Neural cell (in vitro differentiated cells): ENCODE measurements around the gene STARD9. TPM values are rescaled to one million over a fixed set of nuclear protein-coding genes. Genes with fewer than 3 reads are reported as not detected.
A peak's percentile ranks its signal among the peaks of the same experiment; 100 is the strongest.

Experiments
- H2AFZ ChIP-seq: fragments of 200-600, 300-800 bp; sonication (generic), shearing (Covaris generic); 2 replicates; pipeline ENCODE4 v1.6.0; 2014; ENCODE audit warnings: low read depth, mild to moderate bottlenecking, antibody characterized with exemption, low read length, moderate library complexity
- H3F3A ChIP-seq: fragments of 200-600 bp; shearing (Covaris generic); 2 replicates; pipeline ENCODE4 v1.6.1; 2016; ENCODE audit warnings: mild to moderate bottlenecking, moderate library complexity, mixed read lengths, antibody characterized with exemption, low read length; ENCODE audit not compliant: insufficient read depth, poor library complexity, severe bottlenecking
- H3K27ac ChIP-seq: fragments of 200-600, 300-800 bp; sonication (generic), shearing (Covaris generic); 2 replicates; pipeline ENCODE4 v1.5.1; 2014; ENCODE audit warnings: mild to moderate bottlenecking, low read length, moderate library complexity
- H3K27me3 ChIP-seq: fragments of 300-800, 200-600 bp; sonication (generic), shearing (Covaris generic); 2 replicates; pipeline ENCODE4 v1.6.0; 2014; ENCODE audit warnings: mild to moderate bottlenecking, low read depth, low read length, moderate library complexity; ENCODE audit not compliant: insufficient read depth
- H3K36me3 ChIP-seq: fragments of 300-800, 200-600 bp; sonication (generic), shearing (Covaris generic); 2 replicates; pipeline ENCODE4 v1.5.1; 2014; ENCODE audit warnings: mild to moderate bottlenecking, antibody characterized with exemption, low read length, moderate library complexity; ENCODE audit not compliant: insufficient read depth
- H3K4me2 ChIP-seq: fragments of 300-800, 200-600 bp; sonication (generic), shearing (Covaris generic); 2 replicates; pipeline ENCODE4 v1.6.0; 2014; ENCODE audit warnings: mild to moderate bottlenecking, low read length
- H3K4me3 ChIP-seq: fragments of 300-800, 200-600 bp; sonication (generic), shearing (Covaris generic); 2 replicates; pipeline ENCODE4 v1.5.1; 2014; ENCODE audit warnings: mild to moderate bottlenecking, low read length, moderate library complexity
- H3K79me2 ChIP-seq: fragments of 200-600 bp; shearing (Covaris generic); replicated peaks from 2 replicates; pipeline ENCODE4 v1.6.0; 2014; ENCODE audit warnings: mild to moderate bottlenecking, low read length, moderate library complexity; ENCODE audit not compliant: insufficient read depth
- H3K9ac ChIP-seq: fragments of 300-800, 200-600 bp; sonication (generic), shearing (Covaris generic); 2 replicates; pipeline ENCODE4 v1.6.1; 2016; ENCODE audit warnings: mild to moderate bottlenecking, low read length, mixed read lengths
- H3K9me2 ChIP-seq: fragments of 200-600 bp; shearing (Covaris generic); 2 replicates; pipeline ENCODE4 v1.6.1; 2016; ENCODE audit warnings: mild to moderate bottlenecking, low read length, mixed read lengths; ENCODE audit not compliant: insufficient read depth
- H3K9me3 ChIP-seq: fragments of 200-600, 300-800 bp; sonication (generic), shearing (Covaris generic); 2 replicates; pipeline ENCODE4 v1.6.1; 2016; ENCODE audit warnings: mild to moderate bottlenecking, mixed run types, low read length, moderate library complexity, mixed read lengths
- H4K20me1 ChIP-seq: fragments of 200-600 bp; shearing (Covaris generic); 2 replicates; pipeline ENCODE4 v1.6.1; 2016; ENCODE audit warnings: mild to moderate bottlenecking, mixed run types; ENCODE audit not compliant: insufficient read depth
- CTCF ChIP-seq: fragments of 450-650 bp; IDR thresholded peaks from 2 replicates; pipeline ENCODE4 v1.5.1; 2014; ENCODE audit warnings: antibody characterized with exemption, mild to moderate bottlenecking, moderate library complexity; ENCODE audit not compliant: poor library complexity, severe bottlenecking
- EP300 ChIP-seq: fragments of 450-650 bp; conservative IDR thresholded peaks from 2 replicates; pipeline ENCODE4 v1.6.1; 2014; ENCODE audit warnings: antibody characterized with exemption, mild to moderate bottlenecking, moderate library complexity; ENCODE audit not compliant: poor library complexity, severe bottlenecking
- EZH2 ChIP-seq: fragments of 200-600, 300-800 bp; shearing (Covaris generic), sonication (generic); IDR thresholded peaks from 2 replicates; pipeline ENCODE4 v1.6.1; 2014; ENCODE audit warnings: antibody characterized with exemption, low read length, borderline replicate concordance, mild to moderate bottlenecking; ENCODE audit not compliant: insufficient read depth, poor library complexity, severe bottlenecking
- MXI1 ChIP-seq: fragments of 450-650 bp; conservative IDR thresholded peaks from 2 replicates; pipeline ENCODE4 v1.6.1; 2014; ENCODE audit warnings: antibody characterized with exemption, mild to moderate bottlenecking; ENCODE audit not compliant: poor library complexity, severe bottlenecking
- POLR2AphosphoS5 ChIP-seq: IDR thresholded peaks from 2 replicates; pipeline ENCODE4 v1.6.1; 2012
- RAD21 ChIP-seq: fragments of 450-650 bp; conservative IDR thresholded peaks from 2 replicates; pipeline ENCODE4 v1.6.1; 2014; ENCODE audit warnings: antibody characterized with exemption, mild to moderate bottlenecking, moderate library complexity
- REST ChIP-seq: IDR thresholded peaks from 2 replicates; pipeline ENCODE4 v1.6.1; 2012; ENCODE audit warnings: borderline replicate concordance
- SMC3 ChIP-seq: fragments of 450-650 bp; conservative IDR thresholded peaks from 2 replicates; pipeline ENCODE4 v1.6.1; 2014; ENCODE audit warnings: antibody characterized with exemption, mild to moderate bottlenecking, moderate library complexity; ENCODE audit not compliant: poor library complexity
- TAF1 ChIP-seq: IDR thresholded peaks from 2 replicates; pipeline ENCODE4 v1.6.1; 2012; ENCODE audit warnings: low read depth
- polyA plus RNA-seq: library from polyadenylated mRNA; depleted of rRNA; stranded (reverse); fragments of >200 nt; gene quantifications from 2 replicates; pipeline ENCODE4 v1.2.3, GENCODE V29; 2014

STARD9 gene
- polyA plus RNA-seq, 1 donor from 2014 or later = 6.4 TPM

GRCh38 chr15:42547918-42548248 lies 27.5 kb upstream of the STARD9 start:
- TF ChIP-seq EZH2 = no peak
- TF ChIP-seq REST = peak; percentile 4
- TF ChIP-seq SMC3 = no peak
- TF ChIP-seq POLR2AphosphoS5 = no peak
- TF ChIP-seq EP300 = no peak
- peak overlapping the region; percentile 81 for H3K4me3 ChIP-seq
- H3K9me2 ChIP-seq = no peaks in the 10 kb centered on the region
- peak overlapping the region; percentile 68 for H3K4me2 ChIP-seq
- H3K36me3 ChIP-seq = no peaks in the 10 kb centered on the region
- no peaks in the 10 kb centered on the region for H3K27me3 ChIP-seq
- H4K20me1 ChIP-seq = no peaks in the 10 kb centered on the region
- peak overlapping the region; percentile 90 for H3K9ac ChIP-seq
- peak overlapping the region; percentile 91 for H3K27ac ChIP-seq
- H3F3A ChIP-seq = no peaks in the 10 kb centered on the region
- H2AFZ ChIP-seq = peak overlapping the region; percentile 94
- peaks cover 27% of the 10 kb centered on the region for H3K79me2 ChIP-seq
- H3K9me3 ChIP-seq = no peaks in the 10 kb centered on the region

- Histone ChIP-seq H3K27ac (peak within 1 kb of the TSS; percentile 91), H3K9me2 (no peaks in the 10 kb centered on the region), H4K20me1 (no peaks in the 10 kb centered on the region), H3K36me3 (no peaks in the 10 kb centered on the region), H3K4me3 (peak within 1 kb of the TSS; percentile 81), H3K9me3 (no peaks in the 10 kb centered on the region), H3K79me2 (peaks cover 27% of the 10 kb centered on the region), H3K27me3 (no peaks in the 10 kb centered on the region), H3F3A (no peaks in the 10 kb centered on the region), H2AFZ (peak within 1 kb of the TSS; percentile 94), H3K9ac (peak within 1 kb of the TSS; percentile 90), H3K4me2 (peak within 1 kb of the TSS; percentile 68)
- TF ChIP-seq CTCF (no peak), RAD21 (no peak), POLR2AphosphoS5 (peak; percentile 86), EZH2 (no peak), REST (peak; percentile 39), EP300 (peak; percentile 61), MXI1 (peak; percentile 94), TAF1 (peak; percentile 87), SMC3 (peak; percentile 41)
Measured at GRCh38 chr15:42548249-42549031, 27.0 kb upstream of the STARD9 start, which contains the start of the genes HAUS2 and LRRC57. HAUS2 (plus strand) TSS chr15:42548838; CDS start chr15:42548873, 35 bp downstream. LRRC57 (minus strand) TSS chr15:42548793; CDS start chr15:42548434, 359 bp downstream.
